Esophagus squamous epithelium (tissue), 5 donors: ENCODE measurements around the gene PRELID1. TPM values are rescaled to one million over a fixed set of nuclear protein-coding genes. Genes with fewer than 3 reads are reported as not detected.
A peak's percentile ranks its signal among the peaks of the same experiment; 100 is the strongest.
"Not testable (repeated sequence)": the region's sequence is repeated elsewhere in the genome, so short reads cannot be mapped to it uniquely, and the experiment has no call there.

Experiments used
- DNase-seq: peaks from one replicate; lab custom pipeline; 2025; lab: John Stamatoyannopoulos, UW
- H3K27ac ChIP-seq, 4 donors: fragments of 200-600 bp; sonication (generic); one replicate each; pipeline ENCODE4 v1.5.1; 2016 to 2019; ENCODE audit warnings: mild to moderate bottlenecking in 1 of 4
- H3K27me3 ChIP-seq, 4 donors: fragments of 200-600 bp; sonication (generic); 1 replicate in 3 of 4; 2 replicates in 1 of 4; pipeline versions ENCODE4 v1.5.1 to v1.6.0; 2017 to 2021; ENCODE audit warnings: antibody characterized with exemption in 1 of 4
- H3K36me3 ChIP-seq, 3 donors: fragments of 200-600 bp; sonication (generic); one replicate each; pipeline ENCODE4 v1.5.1; 2016 to 2019
- H3K4me1 ChIP-seq, 3 donors: fragments of 200-600 bp; sonication (generic); one replicate each; pipeline ENCODE4 v1.5.1; 2017 to 2019
- H3K4me3 ChIP-seq, 4 donors: fragments of 200-600 bp; sonication (generic); 1 replicate in 3 of 4; 2 replicates in 1 of 4; pipeline ENCODE4 v1.5.1; 2016 to 2019; ENCODE audit warnings: mild to moderate bottlenecking in 2 of 4, moderate library complexity in 1 of 4
- H3K9me3 ChIP-seq, 3 donors: fragments of 200-600 bp; sonication (generic); one replicate each; pipeline ENCODE4 v1.5.1; 2016 to 2019
- POLR2A ChIP-seq, 4 donors: fragments of 450-650 bp; IDR thresholded peaks; one replicate each; pipeline ENCODE4 v1.6.1; 2017; ENCODE audit warnings: antibody characterized with exemption in 4 of 4, mild to moderate bottlenecking in 4 of 4, moderate library complexity in 3 of 4
- WGBS, 2 donors: methylation state at CpG; one replicate each; pipeline ENCODE4 v1.1.5; 2018; 5-methylcytosine and 5-hydroxymethylcytosine counted together
- intact Hi-C: fragments of 100-400 bp; cut with DNase I; formaldehyde crosslinking; loops from one replicate; pipeline ENCODE4 v1.15.0; 2022
- total RNA-seq, 4 donors: library from RNA; depleted of rRNA; stranded (reverse); fragments of >200 nt; gene quantifications; one replicate each; pipeline ENCODE4 v1.1.0, GENCODE V29; 2016
- TF ChIP-seq, protein P1 (sequence below), 6 experiments: fragments of 450-650 bp in 4 of 6; fragments of 200-600 bp in 2 of 6; sonication (generic) in 2 of 6; IDR thresholded peaks; one replicate each; pipeline ENCODE4 v1.5.1; 2016 to 2019; ENCODE audit warnings: antibody characterized with exemption in 6 of 6, mild to moderate bottlenecking in 4 of 6, moderate library complexity in 4 of 6
- donor health status: DM: yes; HTN: yes; CAD: no.

Gene PRELID1, protein sequence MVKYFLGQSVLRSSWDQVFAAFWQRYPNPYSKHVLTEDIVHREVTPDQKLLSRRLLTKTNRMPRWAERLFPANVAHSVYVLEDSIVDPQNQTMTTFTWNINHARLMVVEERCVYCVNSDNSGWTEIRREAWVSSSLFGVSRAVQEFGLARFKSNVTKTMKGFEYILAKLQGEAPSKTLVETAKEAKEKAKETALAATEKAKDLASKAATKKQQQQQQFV
- total RNA-seq, result 100 to 1,000 TPM in 2 of 4 donors, 10 to 100 TPM in 2; 88.7 to 184 (median 108) TPM

DNA sequence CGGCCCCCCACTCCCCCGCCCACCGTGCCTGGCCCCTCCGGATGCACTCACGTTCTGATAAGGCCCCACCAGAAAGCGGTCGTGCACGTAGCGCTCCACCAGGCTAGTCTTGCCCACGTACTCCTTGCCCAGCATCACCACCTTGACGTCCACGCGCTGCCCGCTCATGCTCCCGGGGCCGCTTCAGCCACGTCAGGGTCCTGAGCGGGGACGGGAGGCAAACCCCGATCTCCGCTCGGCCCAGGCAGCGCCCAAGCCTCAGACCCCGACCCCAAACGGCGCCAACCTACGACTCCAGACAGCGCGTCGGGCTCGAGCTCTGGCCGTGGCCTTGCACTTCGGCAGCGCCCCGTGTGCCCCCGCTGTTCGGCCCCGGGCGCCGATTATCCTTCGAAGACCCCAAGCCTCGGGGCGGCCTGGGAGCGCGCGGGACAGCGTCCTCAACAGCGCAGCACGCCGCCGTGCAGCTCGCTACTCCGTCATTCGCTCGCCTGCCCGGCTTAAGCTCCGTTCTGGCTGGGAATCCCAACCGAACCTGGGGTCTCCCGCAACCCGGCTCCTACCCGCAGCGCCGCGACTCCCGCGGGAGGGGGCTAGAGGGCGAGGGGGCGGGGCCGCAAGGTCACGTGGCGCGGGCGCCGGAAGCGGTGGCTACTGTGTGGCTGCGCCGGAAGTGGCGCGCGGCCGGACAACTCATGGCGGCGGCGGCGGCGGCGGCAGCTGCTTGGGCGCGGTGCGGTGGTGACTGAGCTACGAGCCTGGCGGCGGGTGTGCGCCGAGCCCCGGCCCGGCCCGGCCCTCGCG, at the start of gene PRELID1, which contains the start of gene RAB24:
Gene PRELID1, plus strand, starts transcription at position 679 of the 804 bp plus-strand sequence. CDS start 187 bp downstream, outside the sequence.
Gene RAB24, minus strand, starts transcription at position 599 of the 804 bp plus-strand sequence. Its CDS starts 431 bp downstream, at position 168.
- H3K27me3 ChIP-seq, result no peaks in the 10 kb centered on the region
- DNase-seq, result no peak
- H3K4me1 ChIP-seq, result peaks cover 58 to 85% (median 58%) of the 10 kb centered on the region in 3 donors
- TF ChIP-seq POLR2A (IDR thresholded peaks at IDR 0.05), result peak in 3 of 4 donors; percentile 55 to 79 (median 74)
- TF ChIP-seq, protein P1, sequence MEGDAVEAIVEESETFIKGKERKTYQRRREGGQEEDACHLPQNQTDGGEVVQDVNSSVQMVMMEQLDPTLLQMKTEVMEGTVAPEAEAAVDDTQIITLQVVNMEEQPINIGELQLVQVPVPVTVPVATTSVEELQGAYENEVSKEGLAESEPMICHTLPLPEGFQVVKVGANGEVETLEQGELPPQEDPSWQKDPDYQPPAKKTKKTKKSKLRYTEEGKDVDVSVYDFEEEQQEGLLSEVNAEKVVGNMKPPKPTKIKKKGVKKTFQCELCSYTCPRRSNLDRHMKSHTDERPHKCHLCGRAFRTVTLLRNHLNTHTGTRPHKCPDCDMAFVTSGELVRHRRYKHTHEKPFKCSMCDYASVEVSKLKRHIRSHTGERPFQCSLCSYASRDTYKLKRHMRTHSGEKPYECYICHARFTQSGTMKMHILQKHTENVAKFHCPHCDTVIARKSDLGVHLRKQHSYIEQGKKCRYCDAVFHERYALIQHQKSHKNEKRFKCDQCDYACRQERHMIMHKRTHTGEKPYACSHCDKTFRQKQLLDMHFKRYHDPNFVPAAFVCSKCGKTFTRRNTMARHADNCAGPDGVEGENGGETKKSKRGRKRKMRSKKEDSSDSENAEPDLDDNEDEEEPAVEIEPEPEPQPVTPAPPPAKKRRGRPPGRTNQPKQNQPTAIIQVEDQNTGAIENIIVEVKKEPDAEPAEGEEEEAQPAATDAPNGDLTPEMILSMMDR (IDR thresholded peaks at IDR 0.05), result peak in 2 of 6 experiments; percentile 15 to 25
- intact Hi-C loops, result no loop called here
- 0% methylated on average over 4 of the region's 100 CpGs; no CpG with 5 or more reads in 1 of the 2 donors for WGBS, 2 donors
- H3K4me3 ChIP-seq, result peak within 1 kb of the TSS; percentile 76 to 100 (median 95)
- peak within 1 kb of the TSS; percentile 90 to 98 (median 92) for H3K27ac ChIP-seq
- H3K9me3 ChIP-seq, result no peaks in the 10 kb centered on the region
- peaks cover 5 to 45% (median 8%) of the 10 kb centered on the region in 3 donors for H3K36me3 ChIP-seq

DNA sequence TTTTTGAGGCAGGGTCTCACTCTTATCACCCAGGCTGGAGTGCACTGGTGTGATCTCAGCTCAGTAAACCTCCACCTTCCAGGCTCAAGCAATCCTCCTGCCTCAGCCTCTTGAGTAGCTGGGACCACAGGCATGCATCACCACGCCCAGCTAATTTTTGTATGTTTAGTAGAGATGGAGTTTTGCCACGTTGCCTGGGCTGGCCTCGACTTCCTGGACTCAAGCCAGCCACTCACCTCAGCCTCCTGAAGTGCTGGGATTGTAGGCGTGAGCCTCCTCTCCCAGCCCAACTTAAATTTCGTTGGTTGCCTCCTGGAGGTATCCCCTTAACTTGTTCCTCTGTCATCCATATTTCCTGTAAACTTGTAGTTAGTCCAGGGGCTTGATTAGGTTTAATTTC, 47.3 kb upstream of the PRELID1 start:
- Histone ChIP-seq H3K36me3 (peaks cover 14 to 100% (median 39%) of the 10 kb centered on the region in 3 donors), H3K27me3 (no peaks in the 10 kb centered on the region), H3K27ac (no peak overlapping the region), H3K4me1 (peaks cover 0 to 4% (median 0%) of the 10 kb centered on the region in 3 donors), H3K4me3 (no peak overlapping the region), H3K9me3 (no peaks in the 10 kb centered on the region)
- intact Hi-C loops, result no loop called here
- WGBS, 2 donors, result 53 to 58% methylated on average over 5 of the region's 5 CpGs
- no peak for DNase-seq
- TF ChIP-seq POLR2A (IDR thresholded peaks at IDR 0.05), result no peak
- TF ChIP-seq, protein P1 (IDR thresholded peaks at IDR 0.05), result no peak

DNA sequence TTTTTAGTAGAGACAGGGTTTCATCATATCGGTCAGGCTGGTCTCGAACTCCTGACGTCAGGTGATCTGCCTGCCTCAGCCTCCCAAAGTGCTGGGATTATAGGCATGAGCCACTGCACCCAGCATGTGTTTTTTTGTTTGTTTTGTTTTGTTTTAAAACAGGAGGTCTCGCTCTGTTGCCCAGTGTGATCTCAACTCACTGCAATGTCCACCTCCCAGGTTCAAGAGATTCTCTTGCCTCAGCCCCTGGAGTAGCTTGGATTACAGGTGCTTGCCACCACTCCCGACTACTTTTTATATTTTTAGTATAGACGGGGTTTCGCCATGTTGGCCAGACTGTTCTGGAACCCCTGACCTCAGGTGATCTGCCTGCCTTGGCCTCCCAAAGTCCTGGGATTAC, 44.9 kb upstream of the PRELID1 start:
- intact Hi-C loops, H3K27ac ChIP-seq, H3K4me3 ChIP-seq, H3K4me1 ChIP-seq, H3K27me3 ChIP-seq, H3K9me3 ChIP-seq, DNase-seq: not testable (repeated sequence)
- H3K36me3 ChIP-seq, result peaks cover 8 to 100% (median 39%) of the 10 kb centered on the region in 3 donors
- 93 to 94% methylated on average over 5 to 7 of the region's 7 CpGs for WGBS, 2 donors

DNA sequence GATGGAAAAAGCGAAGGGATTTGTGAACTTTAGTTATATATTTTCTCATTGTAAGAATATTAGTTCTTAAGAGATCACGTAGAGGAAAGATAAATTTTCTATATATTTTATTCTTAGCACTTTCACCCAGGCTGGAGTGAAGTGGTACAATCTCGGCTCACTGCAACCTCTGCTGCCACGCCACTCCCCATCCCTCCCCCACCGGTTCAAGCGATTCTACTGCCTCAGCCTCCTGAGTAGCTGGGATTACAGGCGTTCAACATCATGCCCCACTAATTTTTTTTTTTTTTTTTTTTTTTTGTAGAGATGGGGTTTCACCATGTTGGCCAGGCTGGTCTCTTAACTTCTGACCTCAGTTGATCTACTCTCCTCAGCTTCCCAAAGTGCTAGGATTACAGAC, 42.6 kb upstream of the PRELID1 start:
- intact Hi-C loops, result no loop called here
- peaks cover 11 to 100% (median 43%) of the 10 kb centered on the region in 3 donors for H3K36me3 ChIP-seq
- H3K27ac ChIP-seq, result no peak overlapping the region
- DNase-seq, result no peak
- no peak for TF ChIP-seq POLR2A (IDR thresholded peaks at IDR 0.05)
- TF ChIP-seq, protein P1 (IDR thresholded peaks at IDR 0.05), result no peak
- H3K4me3 ChIP-seq, result no peak overlapping the region
- H3K27me3 ChIP-seq, result no peaks in the 10 kb centered on the region
- no peaks in the 10 kb centered on the region for H3K9me3 ChIP-seq
- H3K4me1 ChIP-seq, result no peaks in the 10 kb centered on the region
- 89 to 92% methylated on average over 7 of the region's 7 CpGs for WGBS, 2 donors

DNA sequence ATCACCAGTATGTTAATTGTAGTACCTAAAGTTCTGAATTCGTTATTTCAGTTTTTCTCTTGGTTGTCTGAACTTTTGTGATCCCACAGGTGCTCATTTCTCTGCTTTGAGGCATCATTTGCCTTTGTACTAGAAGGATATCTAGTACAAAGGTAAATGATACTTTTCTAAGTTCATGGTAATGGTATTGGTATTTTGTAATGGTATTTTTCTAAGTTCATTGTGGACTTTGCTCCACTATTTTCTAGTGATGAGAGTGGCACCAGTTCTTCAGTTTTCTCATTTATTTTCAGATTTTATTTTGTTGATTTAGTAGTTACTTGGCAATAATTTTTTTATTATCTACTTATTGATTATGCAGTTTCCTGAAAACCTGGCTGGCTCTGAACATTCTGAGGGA, 42.1 kb upstream of the PRELID1 start:
- H3K36me3 ChIP-seq, result peaks cover 15 to 100% (median 43%) of the 10 kb centered on the region in 3 donors
- WGBS, 2 donors, result 67 to 88% methylated on average over 1 of the region's 1 CpG
- DNase-seq, result no peak
- H3K27ac ChIP-seq, result no peak overlapping the region
- H3K4me3 ChIP-seq, result no peak overlapping the region
- H3K4me1 ChIP-seq, result no peaks in the 10 kb centered on the region
- no peaks in the 10 kb centered on the region for H3K27me3 ChIP-seq
- TF ChIP-seq, protein P1 (IDR thresholded peaks at IDR 0.05), result no peak
- TF ChIP-seq POLR2A (IDR thresholded peaks at IDR 0.05), result no peak
- intact Hi-C loops, result no loop called here
- no peaks in the 10 kb centered on the region for H3K9me3 ChIP-seq
